Fibroblast of skin of back (primary cell): Measurements from ENCODE around the gene GADL1.

Source experiments
- DNase-seq: peaks from one replicate; pipeline ENCODE4 v3.0.0-alpha.2; 2013

Gene GADL1

GRCh38 chr3:30754426-30754825 lies 140.0 kb downstream of the GADL1 start:
- no peak for DNase-seq

- no peak for DNase-seq
Measured at GRCh38 chr3:30753766-30754165, 140.7 kb downstream of the GADL1 start.

- DNase-seq = peak; percentile 57
Measured at GRCh38 chr3:30752970-30753369, 141.5 kb downstream of the GADL1 start.

GRCh38 chr3:30752491-30752890 lies 142.0 kb downstream of the GADL1 start:
- DNase-seq = no peak

- DNase-seq = peak; percentile 46
Measured at GRCh38 chr3:30751610-30752299, 142.7 kb downstream of the GADL1 start.

- no peak for DNase-seq
Measured at GRCh38 chr3:30750967-30751366, 143.5 kb downstream of the GADL1 start.

GRCh38 chr3:30749230-30749629 lies 145.2 kb downstream of the GADL1 start:
- peak; percentile 8 for DNase-seq

- DNase-seq = peak; percentile 43
Measured at GRCh38 chr3:30747771-30748281, 146.6 kb downstream of the GADL1 start.

GRCh38 chr3:30743641-30744317 lies 150.7 kb downstream of the GADL1 start:
- DNase-seq = no peak

- DNase-seq = no peak
Measured at GRCh38 chr3:30742796-30743619, 151.5 kb downstream of the GADL1 start.

- no peak for DNase-seq
Measured at GRCh38 chr3:30741889-30742288, 152.6 kb downstream of the GADL1 start.

GRCh38 chr3:30738605-30739004 lies 155.9 kb downstream of the GADL1 start:
- no peak for DNase-seq

GRCh38 chr3:30737743-30738499 lies 156.5 kb downstream of the GADL1 start:
- no peak for DNase-seq

- no peak for DNase-seq
Measured at GRCh38 chr3:30733696-30734095, 160.8 kb downstream of the GADL1 start.

- no peak for DNase-seq
Measured at GRCh38 chr3:30733209-30733608, 161.3 kb downstream of the GADL1 start.

GRCh38 chr3:30730967-30731366 lies 163.5 kb downstream of the GADL1 start:
- DNase-seq = no peak

GRCh38 chr3:30729936-30730335 lies 164.5 kb downstream of the GADL1 start:
- no peak for DNase-seq

- no peak for DNase-seq
Measured at GRCh38 chr3:30729512-30729911, 164.9 kb downstream of the GADL1 start.

GRCh38 chr3:30728143-30728542 lies 166.3 kb downstream of the GADL1 start:
- DNase-seq = no peak

GRCh38 chr3:30724863-30725262 lies 169.6 kb downstream of the GADL1 start:
- no peak for DNase-seq

- no peak for DNase-seq
Measured at GRCh38 chr3:30723211-30723610, 171.2 kb downstream of the GADL1 start.

GRCh38 chr3:30721314-30721634 lies 173.2 kb downstream of the GADL1 start:
- DNase-seq = no peak
